Measurements from ENCODE around the gene TNRC6B.

TNRC6B gene

GRCh38 chr22:40322021-40322420 lies 144.3 kb downstream of the TNRC6B start:
- no peaks in the 10 kb centered on the region for H3K9me3 ChIP-seq (ENCODE audit: low read length)
- H3K27me3 ChIP-seq (ENCODE audit: insufficient read depth, low read length): no peaks in the 10 kb centered on the region
- H3K4me3 ChIP-seq (ENCODE audit: low read depth, low read length, poor library complexity, severe bottlenecking): no peak overlapping the region
- H3K4me1 ChIP-seq (ENCODE audit: insufficient read depth, low read length, severe bottlenecking): peaks cover 38% of the 10 kb centered on the region
- H3K27ac ChIP-seq (ENCODE audit: low read depth, low read length, poor library complexity, severe bottlenecking): peak overlapping the region; percentile 77
- no peak overlapping the region for H2AFZ ChIP-seq (ENCODE audit: low read length)
- peaks cover 58% of the 10 kb centered on the region; the same call in 1 of the 2 replicates for H3K36me3 ChIP-seq (ENCODE audit: insufficient read depth, low read length)
- no peaks in the 10 kb centered on the region for H4K20me1 ChIP-seq (ENCODE audit: insufficient read depth, low read length)
- H3F3A ChIP-seq (ENCODE audit: insufficient read depth, low read length): no peaks in the 10 kb centered on the region
- H3K79me2 ChIP-seq (ENCODE audit: insufficient read depth, low read length): no peaks in the 10 kb centered on the region
- TF ChIP-seq CTCF (IDR thresholded peaks at IDR 0.05; ENCODE audit: low read length) (no peak), EZH2 (IDR thresholded peaks at IDR 0.05; ENCODE audit: borderline replicate concordance, low read length) (no peak)
- H3K4me2 ChIP-seq (ENCODE audit: low read length): no peak overlapping the region; the same call in 1 of the 2 replicates
- H3K9ac ChIP-seq (ENCODE audit: low read length): no peak overlapping the region
- no peaks in the 10 kb centered on the region for H3K9me2 ChIP-seq (ENCODE audit: low read depth, low read length)

- peaks cover 38% of the 10 kb centered on the region for H3K4me1 ChIP-seq (ENCODE audit: insufficient read depth, low read length, severe bottlenecking)
- TF ChIP-seq EZH2 (IDR thresholded peaks at IDR 0.05; ENCODE audit: borderline replicate concordance, low read length): no peak
- TF ChIP-seq CTCF (IDR thresholded peaks at IDR 0.05; ENCODE audit: low read length): no peak
- no peak overlapping the region for H2AFZ ChIP-seq (ENCODE audit: low read length)
- H3K4me3 ChIP-seq (ENCODE audit: low read depth, low read length, poor library complexity, severe bottlenecking): no peak overlapping the region
- no peaks in the 10 kb centered on the region for H3K9me3 ChIP-seq (ENCODE audit: low read length)
- H3K27ac ChIP-seq (ENCODE audit: low read depth, low read length, poor library complexity, severe bottlenecking): peak overlapping the region; percentile 77
- H3K4me2 ChIP-seq (ENCODE audit: low read length): peak overlapping the region; percentile 13; the same call in 1 of the 2 replicates
- no peak overlapping the region for H3K9ac ChIP-seq (ENCODE audit: low read length)
- H3K9me2 ChIP-seq (ENCODE audit: low read depth, low read length): no peaks in the 10 kb centered on the region
- no peaks in the 10 kb centered on the region for H3K79me2 ChIP-seq (ENCODE audit: insufficient read depth, low read length)
- no peaks in the 10 kb centered on the region for H3K27me3 ChIP-seq (ENCODE audit: insufficient read depth, low read length)
- H4K20me1 ChIP-seq (ENCODE audit: insufficient read depth, low read length): no peaks in the 10 kb centered on the region
- H3K36me3 ChIP-seq (ENCODE audit: insufficient read depth, low read length): peaks cover 53% of the 10 kb centered on the region; the same call in 1 of the 2 replicates
- no peaks in the 10 kb centered on the region for H3F3A ChIP-seq (ENCODE audit: insufficient read depth, low read length)
Measured at GRCh38 chr22:40322818-40323447, 145.2 kb downstream of the TNRC6B start.

GRCh38 chr22:40323681-40324171 lies 146.0 kb downstream of the TNRC6B start:
- Histone ChIP-seq H3K9me3 (ENCODE audit: low read length) (no peaks in the 10 kb centered on the region), H3K27ac (ENCODE audit: low read depth, low read length, poor library complexity, severe bottlenecking) (peak overlapping the region; percentile 77), H3K79me2 (ENCODE audit: insufficient read depth, low read length) (no peaks in the 10 kb centered on the region), H3F3A (ENCODE audit: insufficient read depth, low read length) (no peaks in the 10 kb centered on the region), H3K36me3 (ENCODE audit: insufficient read depth, low read length) (peaks cover 53% of the 10 kb centered on the region; the same call in 1 of the 2 replicates), H2AFZ (ENCODE audit: low read length) (no peak overlapping the region), H4K20me1 (ENCODE audit: insufficient read depth, low read length) (no peaks in the 10 kb centered on the region), H3K4me1 (ENCODE audit: insufficient read depth, low read length, severe bottlenecking) (peaks cover 38% of the 10 kb centered on the region), H3K4me3 (ENCODE audit: low read depth, low read length, poor library complexity, severe bottlenecking) (peak overlapping the region; percentile 9), H3K4me2 (ENCODE audit: low read length) (peak overlapping the region; percentile 49), H3K9ac (ENCODE audit: low read length) (peak overlapping the region; percentile 26; the same call in 1 of the 2 replicates), H3K27me3 (ENCODE audit: insufficient read depth, low read length) (no peaks in the 10 kb centered on the region), H3K9me2 (ENCODE audit: low read depth, low read length) (no peaks in the 10 kb centered on the region)
- TF ChIP-seq CTCF (IDR thresholded peaks at IDR 0.05; ENCODE audit: low read length) (no peak), EZH2 (IDR thresholded peaks at IDR 0.05; ENCODE audit: borderline replicate concordance, low read length) (no peak)

Data from OCI-LY1 (cell line).